NCI-H1694 (cell line): ENCODE results near the gene NSMF.
"Not testable (repeated sequence)": the region's sequence is repeated elsewhere in the genome, so short reads cannot be mapped to it uniquely, and the experiment has no call there.

Experiments
- DNase-seq: peaks from one replicate; lab custom pipeline; 2025; lab: John Stamatoyannopoulos, UW

The NSMF gene

DNA sequence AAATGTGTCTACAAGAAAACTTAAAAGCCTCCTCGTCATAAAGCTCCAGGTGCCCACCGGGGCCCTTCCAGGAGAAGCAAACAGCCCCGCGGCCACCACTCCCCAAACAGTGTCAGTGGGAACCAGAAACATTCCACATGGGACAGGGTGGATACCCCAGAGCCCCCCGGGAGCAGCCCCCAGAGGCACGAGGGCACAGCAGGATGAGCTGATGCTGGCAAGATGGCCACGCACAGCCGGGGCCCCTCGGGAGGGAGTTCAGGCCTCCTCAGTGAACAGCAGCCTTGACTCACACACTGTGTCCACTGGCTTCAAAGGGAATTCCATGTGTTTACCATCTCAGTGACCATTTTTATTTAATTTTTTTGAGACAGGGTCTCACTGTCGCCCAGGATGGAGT is 46.7 kb downstream of the NSMF start:
- DNase-seq: no peak

DNA sequence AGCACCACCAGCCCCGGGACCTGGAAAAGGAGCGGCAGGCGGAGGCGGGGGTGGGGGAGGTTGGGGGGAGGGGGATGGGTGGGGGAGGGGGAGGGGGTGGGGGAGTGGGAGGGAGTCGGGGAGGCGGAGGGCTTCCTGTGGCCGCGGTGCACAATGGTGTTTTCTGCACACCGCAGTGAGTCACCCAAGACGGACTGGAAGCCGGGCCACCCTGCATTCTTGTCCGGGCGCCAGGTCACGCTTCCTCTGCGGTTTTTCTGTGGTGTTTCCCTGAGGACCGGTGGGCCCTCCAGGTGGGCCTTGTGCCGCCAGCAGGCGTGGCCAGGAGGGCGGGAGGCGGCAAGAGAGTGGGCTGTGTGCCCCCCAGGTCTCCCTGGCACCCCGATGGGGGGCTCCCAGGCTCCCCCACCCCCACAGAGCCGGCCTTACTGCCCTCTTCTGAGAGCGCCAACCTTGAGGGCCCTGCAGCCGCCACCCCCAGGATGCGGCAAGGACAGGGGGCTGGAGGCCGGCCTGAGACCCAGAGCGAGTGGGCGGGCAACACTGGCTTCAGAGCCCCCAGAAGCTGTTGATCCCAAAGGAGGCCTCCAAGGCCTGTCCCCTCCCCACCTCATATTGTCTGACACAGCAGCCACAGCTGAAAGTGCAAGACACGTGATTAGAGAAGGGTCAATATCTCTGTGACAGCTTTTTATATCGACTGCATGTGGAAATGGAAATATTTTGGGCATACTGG is 47.3 kb downstream of the NSMF start:
- no peak for DNase-seq

DNA sequence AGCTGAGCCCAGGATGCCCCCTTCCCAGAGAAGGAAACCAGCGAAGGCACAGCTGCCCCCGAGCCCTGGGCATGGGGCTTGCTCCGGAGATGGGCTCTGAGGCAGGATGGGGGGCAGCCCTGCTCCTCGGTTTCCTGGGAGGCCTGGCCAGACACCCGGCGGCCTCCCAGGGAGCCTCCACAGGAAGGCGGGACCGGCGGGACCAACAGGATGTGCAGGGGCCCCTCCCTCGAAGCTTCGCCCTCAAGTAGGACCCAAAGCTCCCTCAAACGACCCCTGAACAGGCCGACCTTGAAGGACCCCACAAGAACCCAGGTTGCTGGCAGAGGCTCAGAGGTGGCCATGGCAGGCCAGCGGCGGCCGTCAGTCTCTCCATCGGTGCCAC is 47.9 kb downstream of the NSMF start:
- no peak for DNase-seq

DNA sequence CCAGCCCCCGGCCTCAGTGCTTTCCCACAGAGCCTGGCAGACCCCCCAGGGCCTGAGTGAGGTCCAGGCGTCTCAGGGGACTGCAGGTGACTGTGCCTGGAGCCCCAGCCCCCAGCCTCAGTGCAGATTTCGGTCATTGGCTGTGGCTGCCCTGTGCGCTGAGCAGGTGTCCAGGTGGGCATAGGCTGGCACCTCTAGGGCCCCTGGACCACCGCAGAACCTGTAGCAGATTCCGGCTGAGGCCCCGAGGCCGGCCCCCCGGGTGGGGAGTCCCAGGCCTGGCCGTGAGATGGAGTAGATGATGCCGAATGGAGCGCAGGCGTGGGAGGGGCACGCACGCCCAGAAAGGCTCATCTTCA is 48.3 kb downstream of the NSMF start:
- no peak for DNase-seq

DNA sequence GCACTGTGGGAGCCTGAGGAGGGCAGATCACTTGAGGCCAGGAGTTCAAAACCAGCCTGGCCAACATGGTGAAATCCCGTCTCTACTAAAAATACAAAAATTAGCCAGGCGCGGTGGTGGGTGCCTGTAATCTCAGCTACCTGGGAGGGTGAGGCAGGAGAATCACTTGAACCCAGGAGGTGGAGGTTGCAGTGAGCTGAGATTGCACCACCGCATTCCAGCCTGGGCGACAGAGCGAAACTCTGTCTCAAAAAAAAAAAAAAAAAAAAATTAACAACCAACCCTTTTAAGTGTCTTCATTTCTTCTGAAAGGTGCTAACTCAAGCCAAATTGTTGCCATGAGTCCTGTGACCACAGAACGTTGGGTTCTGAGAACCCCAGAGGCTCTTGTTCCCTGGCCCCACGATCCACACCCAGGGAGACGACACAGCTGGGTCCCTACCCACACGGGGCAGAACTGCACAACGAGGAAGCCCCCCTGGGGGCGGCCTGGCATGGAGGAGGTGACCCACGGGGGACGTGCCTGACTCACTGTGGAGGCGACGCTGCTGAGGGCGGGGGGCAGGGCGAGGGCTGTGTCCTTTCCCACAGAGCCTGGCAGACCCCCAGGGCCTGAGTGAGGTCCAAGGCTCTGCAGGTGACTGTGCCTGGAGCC is 48.8 kb downstream of the NSMF start:
- not testable (repeated sequence) for DNase-seq

DNA sequence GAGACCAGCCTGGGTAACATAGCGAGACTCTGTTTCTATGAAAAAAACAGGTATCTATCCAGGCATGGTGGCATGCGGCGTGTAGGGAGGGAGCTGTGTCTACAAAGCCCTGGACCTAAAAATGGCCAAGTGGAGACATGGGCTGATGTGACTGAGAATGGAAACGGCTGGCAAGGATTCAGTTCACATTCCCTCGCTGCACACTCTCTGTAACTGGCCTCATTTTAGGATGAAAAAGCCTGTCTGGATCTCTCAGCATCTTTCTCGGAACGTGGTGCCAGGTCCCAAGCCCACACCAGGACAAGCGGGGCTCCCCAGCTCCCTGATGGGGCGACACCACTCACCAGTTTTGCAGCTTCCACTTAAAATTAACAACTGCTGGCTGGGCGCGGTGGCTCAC is 49.6 kb downstream of the NSMF start:
- DNase-seq: no peak

DNA sequence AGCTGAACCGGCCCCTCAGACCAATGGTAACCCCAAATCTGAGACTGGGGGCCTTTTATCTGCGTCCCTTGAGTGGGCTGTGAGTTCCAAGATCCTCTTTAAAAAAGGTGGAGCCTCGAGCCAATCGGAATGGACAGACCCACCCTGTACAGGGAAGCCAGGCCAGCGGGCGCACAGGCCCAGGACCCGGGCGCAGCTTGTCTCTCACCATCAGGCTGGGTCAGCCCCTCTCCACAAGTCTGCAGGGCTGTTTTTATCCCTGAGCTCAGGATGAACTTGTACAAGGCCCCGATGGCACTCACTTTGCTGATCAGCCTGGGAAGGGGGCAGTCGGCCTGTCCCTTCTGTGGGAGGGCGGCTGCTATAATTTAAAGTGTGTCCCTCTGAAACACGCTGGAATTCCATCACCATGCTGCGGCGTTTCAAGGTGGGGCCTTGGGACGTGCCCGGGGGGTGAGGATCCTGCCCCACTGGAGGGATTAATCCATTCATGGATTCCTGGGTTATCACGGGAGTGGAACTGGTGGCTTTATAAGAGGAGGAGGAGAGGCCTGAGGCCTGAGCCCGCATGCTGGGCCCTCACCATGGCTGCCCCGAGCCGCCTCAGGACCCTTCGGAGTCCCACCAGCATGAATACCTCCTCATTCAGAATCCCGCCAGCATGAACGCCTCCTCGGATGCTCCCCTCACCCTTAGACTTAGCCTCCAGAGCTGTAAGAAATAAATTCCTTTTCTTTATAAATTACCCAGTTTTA is 50.3 kb downstream of the NSMF start:
- no peak for DNase-seq

DNA sequence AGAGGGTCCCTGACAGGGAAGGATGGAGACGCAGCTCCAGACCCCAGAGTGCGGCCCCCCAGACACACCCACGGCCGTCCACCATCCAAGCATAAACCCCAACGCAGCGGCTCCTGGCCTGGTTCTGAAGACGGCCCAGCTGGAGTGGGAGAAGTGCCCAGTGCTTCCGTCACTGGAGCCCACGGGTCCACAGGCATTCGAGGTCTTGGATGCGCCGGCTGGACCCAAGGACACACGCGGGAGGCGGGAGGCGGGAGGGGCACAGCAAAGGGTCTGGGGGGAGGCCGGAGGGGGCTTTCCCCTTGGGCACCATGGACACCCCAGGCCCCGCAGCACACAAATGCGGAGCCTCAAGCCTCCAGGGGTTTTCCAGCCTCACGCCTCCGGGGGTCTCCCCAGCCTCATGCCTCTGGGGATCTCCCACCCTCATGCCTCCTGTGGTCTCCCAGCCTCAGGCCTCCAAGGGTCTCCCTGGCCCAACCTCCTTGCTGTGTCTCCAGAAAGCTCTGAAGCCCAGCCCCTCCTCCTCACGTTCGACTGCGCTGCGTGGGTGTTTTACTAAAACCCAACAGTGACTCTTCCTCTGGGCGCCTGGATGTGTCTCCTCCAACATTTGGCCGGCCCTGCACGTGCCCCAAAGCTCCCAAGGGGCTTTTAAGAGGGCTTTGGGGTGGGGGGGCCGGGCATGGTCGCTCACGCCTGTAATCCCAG is 51.4 kb downstream of the NSMF start:
- no peak for DNase-seq

DNA sequence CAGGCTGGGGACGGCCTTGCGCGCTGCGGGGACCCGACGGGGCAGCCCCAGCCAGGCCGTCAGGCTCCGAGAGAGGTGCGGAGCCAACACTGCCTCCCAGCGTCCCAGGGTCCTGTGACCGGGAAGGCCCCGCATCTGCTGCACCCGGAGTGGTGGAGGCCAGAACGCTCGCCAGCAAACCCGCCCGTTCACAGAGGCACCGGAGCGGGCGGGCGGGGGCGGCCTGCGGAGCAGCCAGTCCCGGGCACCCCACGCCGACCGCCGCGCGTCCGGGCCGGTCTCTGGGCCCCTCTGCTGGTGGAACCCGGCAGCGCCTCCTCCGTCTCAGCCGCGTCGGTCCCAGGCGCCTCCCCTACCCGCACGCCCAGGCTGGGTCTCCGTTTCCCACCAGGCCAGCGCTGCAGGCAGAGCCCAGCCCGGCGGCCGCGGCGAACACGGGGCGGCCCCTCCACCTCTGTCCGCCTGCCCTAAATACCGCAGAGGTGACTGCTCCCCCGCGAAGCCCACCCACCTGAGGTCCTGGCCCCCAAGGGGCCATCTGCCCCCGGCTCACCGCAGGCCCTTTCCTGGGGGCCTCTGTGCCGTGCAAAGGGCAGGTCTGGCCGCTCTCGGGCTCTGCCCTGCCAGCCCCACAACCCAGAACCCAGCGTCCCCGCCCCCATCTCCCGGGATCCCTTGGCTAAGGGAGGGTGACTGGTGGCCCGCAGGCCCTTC is 52.1 kb downstream of the NSMF start:
- DNase-seq: no peak

DNA sequence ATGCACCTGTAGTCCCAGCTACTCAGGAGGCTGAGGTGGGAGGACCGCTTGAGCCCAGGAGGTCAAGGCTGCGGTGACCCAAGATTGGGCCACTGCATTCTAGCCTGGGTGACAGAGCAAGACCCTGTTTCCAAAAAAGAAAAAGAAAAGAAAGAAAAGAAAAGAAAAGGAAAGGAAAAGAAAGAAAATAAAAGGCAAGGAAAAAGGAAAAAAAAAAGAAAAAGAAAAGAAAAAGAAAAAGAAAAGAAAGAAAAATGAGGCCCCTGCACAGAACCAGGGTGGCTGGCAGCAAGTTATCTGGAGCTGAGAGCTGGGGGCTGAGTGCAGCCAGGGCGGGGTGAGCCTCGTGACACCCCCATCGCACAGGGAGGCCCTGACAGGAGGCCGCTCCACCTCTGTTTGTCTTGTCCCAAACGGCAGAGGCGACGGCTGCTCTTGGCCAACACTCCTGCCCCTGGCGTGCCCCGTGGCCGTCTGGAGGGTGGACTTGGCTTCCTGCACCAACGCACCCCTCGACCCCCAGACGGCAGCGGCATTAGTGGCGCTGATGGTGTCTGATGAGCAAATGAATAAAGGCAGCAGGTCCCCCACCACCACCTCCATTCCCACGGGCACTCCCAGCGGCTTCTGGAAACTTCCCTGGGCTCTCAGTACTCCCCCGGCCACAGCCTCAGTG is 52.9 kb downstream of the NSMF start:
- DNase-seq: no peak

DNA sequence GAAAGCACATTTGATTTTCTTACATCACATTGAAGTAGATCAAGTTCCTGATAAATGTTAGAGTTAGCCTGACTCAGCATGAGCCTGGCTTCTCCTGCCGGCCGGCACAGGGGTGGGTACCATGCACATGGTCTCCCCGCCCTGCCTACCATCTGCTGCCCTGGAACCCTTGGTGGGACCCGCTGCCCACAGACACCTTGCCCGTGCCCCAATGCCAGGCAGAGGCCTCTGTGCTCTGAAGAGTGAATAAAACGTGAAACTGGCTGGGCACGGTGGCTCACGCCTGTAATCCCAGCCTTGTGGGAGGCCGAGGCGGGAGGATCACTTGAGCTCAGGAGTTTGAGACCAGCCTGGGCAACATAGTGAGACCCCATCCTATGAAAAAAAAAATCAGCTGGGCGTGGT is 53.5 kb downstream of the NSMF start:
- DNase-seq: no peak

DNA sequence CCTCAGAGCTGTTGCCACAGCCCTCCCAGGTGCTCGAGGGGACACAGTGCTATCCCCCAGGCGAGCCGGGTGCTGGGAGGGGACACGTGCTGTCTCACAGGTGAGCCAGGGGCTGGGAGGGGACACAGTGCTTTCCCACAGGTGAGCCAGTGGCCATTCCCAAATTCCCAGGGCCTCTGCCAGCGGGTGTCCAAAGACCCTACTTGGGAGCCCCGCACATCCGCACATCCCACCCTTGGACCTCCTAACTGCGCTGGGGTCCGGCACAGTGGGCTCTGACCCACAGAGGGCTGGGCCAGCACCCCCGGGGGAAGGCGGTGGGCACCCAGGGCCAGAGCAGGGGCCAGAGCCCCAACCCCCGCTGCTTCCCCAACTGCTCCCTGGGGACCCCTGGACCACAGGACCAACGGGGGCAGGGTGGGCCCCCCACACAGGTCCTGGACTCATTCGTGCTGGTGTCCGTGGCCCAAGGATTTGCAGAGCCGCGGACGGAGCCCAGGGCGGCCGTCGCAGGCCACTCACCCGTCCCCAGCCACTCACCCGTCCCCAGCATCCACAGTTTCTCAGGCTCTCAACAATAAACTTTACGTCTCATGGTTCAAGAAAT is 54.1 kb downstream of the NSMF start:
- DNase-seq: no peak

DNA sequence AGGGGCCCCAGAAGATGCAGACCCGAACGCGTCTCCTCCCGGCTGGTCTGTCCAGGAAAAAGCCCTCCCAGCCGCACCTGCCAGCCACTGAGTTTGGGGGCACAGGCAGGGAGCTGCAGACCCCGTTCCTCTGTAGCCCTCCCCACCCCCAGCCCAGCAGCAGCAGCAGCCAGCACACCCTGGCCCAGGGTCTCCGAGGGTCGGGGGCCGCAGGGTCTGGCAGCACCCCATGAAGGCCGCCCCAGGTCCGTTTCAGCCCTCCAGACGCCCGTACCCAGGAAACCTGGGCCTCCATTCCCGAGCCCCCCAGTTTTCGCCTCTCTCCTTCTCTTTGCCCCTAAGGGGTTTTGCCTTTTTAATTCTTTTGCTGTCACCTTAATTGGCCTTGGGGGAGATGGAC is 55.9 kb downstream of the NSMF start:
- no peak for DNase-seq

DNA sequence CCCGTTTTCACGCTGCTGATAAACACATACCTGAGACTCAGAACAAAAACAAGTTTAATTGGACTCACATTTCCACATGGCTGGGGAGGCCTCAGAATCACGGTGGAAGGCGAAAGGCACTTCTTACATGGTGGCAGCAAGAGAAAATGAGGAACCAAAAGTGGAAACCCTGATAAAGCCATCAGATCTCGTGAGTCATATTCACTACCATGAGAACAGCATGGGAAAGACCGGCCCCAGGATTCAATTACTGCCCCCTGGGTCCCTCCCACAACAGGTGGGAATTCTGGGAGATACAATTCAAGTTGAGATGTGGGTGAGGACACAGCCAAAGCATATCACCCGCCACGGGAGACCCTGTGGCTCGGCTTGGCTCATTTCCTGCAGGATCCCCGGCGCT is 56.4 kb downstream of the NSMF start:
- DNase-seq: no peak

DNA sequence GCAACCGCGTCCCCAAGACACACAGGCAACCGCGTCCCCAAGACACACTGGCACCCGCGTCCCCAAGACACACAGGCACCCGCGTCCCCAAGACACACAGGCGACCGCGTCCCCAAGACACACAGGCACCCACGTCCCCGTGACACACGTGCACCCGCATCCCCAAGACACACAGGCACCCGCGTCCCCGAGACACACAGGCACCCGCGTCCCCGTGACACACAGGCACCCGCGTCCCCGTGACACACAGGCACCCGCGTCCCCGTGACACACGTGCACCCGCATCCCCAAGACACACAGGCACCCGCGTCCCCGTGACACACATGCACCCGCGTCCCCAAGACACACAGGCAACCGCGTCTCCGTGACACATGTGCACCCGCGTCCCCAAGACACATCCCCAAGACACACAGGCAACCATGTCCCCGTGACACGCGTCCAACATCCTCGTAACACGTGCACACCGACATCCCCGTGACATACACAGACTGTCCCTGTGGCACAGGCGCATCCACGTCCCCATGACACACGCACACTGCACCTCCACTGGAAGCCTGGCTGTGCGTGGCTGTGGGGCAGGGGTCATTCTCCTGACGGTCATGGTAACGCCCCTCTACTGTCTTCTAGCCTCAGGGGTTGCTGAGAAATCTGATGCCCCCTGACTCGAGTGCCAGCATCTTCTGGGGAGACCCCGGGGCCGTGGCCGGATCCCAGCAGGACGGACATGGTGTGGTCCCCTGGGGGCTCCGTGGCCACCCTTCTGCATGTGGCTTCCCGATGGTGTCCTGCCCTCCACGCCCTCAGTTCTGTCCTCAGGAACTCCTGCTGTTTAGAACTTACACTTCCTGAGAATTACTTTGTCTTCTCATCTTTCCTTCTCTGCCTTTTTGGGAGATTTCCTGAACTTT is 60.3 kb downstream of the NSMF start:
- no peak for DNase-seq

DNA sequence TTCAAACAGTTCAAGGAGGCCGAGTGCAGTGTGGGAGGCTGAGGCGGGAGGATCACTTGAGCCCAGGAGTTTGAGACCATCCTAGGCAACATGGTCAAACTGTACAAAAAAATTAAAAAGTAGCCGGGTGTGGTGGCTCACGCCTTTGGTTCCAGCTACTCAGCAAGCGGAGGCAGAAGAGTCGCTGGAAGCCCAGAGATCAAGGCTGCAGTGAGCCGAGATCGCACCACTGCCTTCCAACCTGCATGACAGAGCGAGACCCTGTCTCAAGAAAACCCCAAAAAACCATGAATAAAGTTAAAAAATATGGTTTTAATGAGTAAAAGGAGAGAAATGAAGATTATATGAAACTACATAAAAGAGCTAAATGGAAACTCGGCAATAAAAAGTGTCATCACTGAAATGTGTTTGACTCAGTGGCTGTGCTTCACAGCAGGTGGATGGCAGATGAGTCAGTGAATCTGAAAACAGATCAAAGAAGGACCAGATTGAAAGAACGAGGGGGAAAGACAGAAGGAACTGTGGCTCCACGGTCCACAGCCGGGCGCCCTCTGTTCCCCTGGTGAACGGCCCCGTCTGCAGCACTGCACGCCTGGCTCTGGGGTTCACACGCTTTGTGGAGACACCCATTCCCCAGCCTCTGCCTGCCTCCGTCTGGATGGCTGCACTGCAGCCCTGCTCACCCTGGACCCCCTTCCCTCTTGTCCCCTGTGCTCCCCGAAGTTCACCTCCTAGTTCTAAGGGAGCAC is 61.3 kb downstream of the NSMF start:
- DNase-seq: no peak
